Memory B cell (primary cell): ENCODE data around the gene CCDC15.
A peak's percentile ranks its signal among the peaks of the same experiment; 100 is the strongest.

Experiments used
- ATAC-seq: fragments of 150-1000 bp; cut with Tn5 transposase; 2 replicates; pipeline ENCODE4 v1.10.0; 2021; ENCODE audit warnings: low read depth, mild to moderate bottlenecking, moderate library complexity
- DNase-seq, 2 donors: peaks; one replicate each; pipeline ENCODE4 v3.0.0; 2022; ENCODE audit warnings: low spot score in 2 of 2
- H3K27ac Mint-ChIP-seq: one replicate; pipeline ENCODE4 v1.8.0; 2022; ENCODE audit warnings: mild to moderate bottlenecking, moderate library complexity, mixed read lengths
- H3K27me3 Mint-ChIP-seq: one replicate; pipeline ENCODE4 v1.8.0; 2022; ENCODE audit warnings: mixed read lengths
- H3K36me3 Mint-ChIP-seq: one replicate; pipeline ENCODE4 v1.8.0; 2022; ENCODE audit warnings: mild to moderate bottlenecking, mixed read lengths
- H3K4me1 Mint-ChIP-seq: one replicate; pipeline ENCODE4 v1.8.0; 2022; ENCODE audit warnings: mixed read lengths
- H3K4me3 Mint-ChIP-seq: one replicate; pipeline ENCODE4 v1.8.0; 2022; ENCODE audit warnings: mild to moderate bottlenecking, moderate library complexity, mixed read lengths
- H3K9me3 Mint-ChIP-seq: one replicate; pipeline ENCODE4 v1.8.0; 2022; ENCODE audit warnings: mixed read lengths

Gene CCDC15

GRCh38 chr11:125056931-125057692 lies 103.1 kb downstream of the CCDC15 start:
- H3K4me3 Mint-ChIP-seq: no peak overlapping the region
- H3K27ac Mint-ChIP-seq: no peak overlapping the region
- ATAC-seq (no peak), DNase-seq (no peak)
- no peaks in the 10 kb centered on the region for H3K4me1 Mint-ChIP-seq
- H3K9me3 Mint-ChIP-seq: no peaks in the 10 kb centered on the region
- no peaks in the 10 kb centered on the region for H3K36me3 Mint-ChIP-seq
- no peaks in the 10 kb centered on the region for H3K27me3 Mint-ChIP-seq

- H3K36me3 Mint-ChIP-seq: no peaks in the 10 kb centered on the region
- H3K4me1 Mint-ChIP-seq: no peaks in the 10 kb centered on the region
- H3K4me3 Mint-ChIP-seq: no peak overlapping the region
- H3K27ac Mint-ChIP-seq: no peak overlapping the region
- no peaks in the 10 kb centered on the region for H3K9me3 Mint-ChIP-seq
- DNase-seq (no peak), ATAC-seq (no peak)
- H3K27me3 Mint-ChIP-seq: no peaks in the 10 kb centered on the region
These were observed 103.7 kb downstream of the CCDC15 start for GRCh38 chr11:125057693-125058016.

GRCh38 chr11:125061281-125061680 lies 107.3 kb downstream of the CCDC15 start:
- ATAC-seq: no peak
- H3K9me3 Mint-ChIP-seq: no peaks in the 10 kb centered on the region
- H3K4me3 Mint-ChIP-seq: no peak overlapping the region
- no peak overlapping the region for H3K27ac Mint-ChIP-seq
- DNase-seq: no peak
- no peaks in the 10 kb centered on the region for H3K36me3 Mint-ChIP-seq
- no peaks in the 10 kb centered on the region for H3K27me3 Mint-ChIP-seq
- peaks cover 5% of the 10 kb centered on the region for H3K4me1 Mint-ChIP-seq

GRCh38 chr11:125062218-125062930 lies 108.4 kb downstream of the CCDC15 start:
- H3K27ac Mint-ChIP-seq: peak overlapping the region; percentile 94
- no peaks in the 10 kb centered on the region for H3K27me3 Mint-ChIP-seq
- DNase-seq: no peak
- H3K4me1 Mint-ChIP-seq: peaks cover 5% of the 10 kb centered on the region
- no peak for ATAC-seq
- H3K36me3 Mint-ChIP-seq: no peaks in the 10 kb centered on the region
- H3K9me3 Mint-ChIP-seq: no peaks in the 10 kb centered on the region
- peak overlapping the region; percentile 92 for H3K4me3 Mint-ChIP-seq

- Mint-ChIP-seq H3K27me3 (no peaks in the 10 kb centered on the region), H3K9me3 (no peaks in the 10 kb centered on the region), H3K4me1 (peaks cover 6% of the 10 kb centered on the region), H3K36me3 (no peaks in the 10 kb centered on the region), H3K27ac (peak within 1 kb of the TSS; percentile 94), H3K4me3 (peak within 1 kb of the TSS; percentile 92)
- ATAC-seq: peak; percentile 96
- peak; percentile 70 to 71 for DNase-seq
These were observed 109.0 kb downstream of the CCDC15 start, which contains the start of gene SLC37A2 for GRCh38 chr11:125062931-125063428. SLC37A2 (plus strand) TSS chr11:125063305; CDS start chr11:125063368, 63 bp downstream.

- Mint-ChIP-seq H3K27me3 (no peaks in the 10 kb centered on the region), H3K36me3 (no peaks in the 10 kb centered on the region), H3K4me1 (peaks cover 11% of the 10 kb centered on the region), H3K4me3 (peak overlapping the region; percentile 92), H3K27ac (peak overlapping the region; percentile 94), H3K9me3 (no peaks in the 10 kb centered on the region)
- ATAC-seq (peak; percentile 12), DNase-seq (peak in 1 of 2 donors; percentile 17)
These were observed 109.5 kb downstream of the CCDC15 start for GRCh38 chr11:125063429-125064043.

GRCh38 chr11:125064070-125064469 lies 110.1 kb downstream of the CCDC15 start:
- no peaks in the 10 kb centered on the region for H3K9me3 Mint-ChIP-seq
- H3K4me1 Mint-ChIP-seq: peaks cover 12% of the 10 kb centered on the region
- no peak for DNase-seq
- no peaks in the 10 kb centered on the region for H3K27me3 Mint-ChIP-seq
- no peak for ATAC-seq
- H3K36me3 Mint-ChIP-seq: no peaks in the 10 kb centered on the region
- peak overlapping the region; percentile 92 for H3K4me3 Mint-ChIP-seq
- H3K27ac Mint-ChIP-seq: peak overlapping the region; percentile 94

- no peaks in the 10 kb centered on the region for H3K9me3 Mint-ChIP-seq
- peaks cover 50% of the 10 kb centered on the region for H3K4me1 Mint-ChIP-seq
- H3K36me3 Mint-ChIP-seq: no peaks in the 10 kb centered on the region
- no peak overlapping the region for H3K4me3 Mint-ChIP-seq
- no peaks in the 10 kb centered on the region for H3K27me3 Mint-ChIP-seq
- no peak for ATAC-seq
- no peak for DNase-seq
- peak overlapping the region; percentile 67 for H3K27ac Mint-ChIP-seq
These were observed 114.4 kb downstream of the CCDC15 start for GRCh38 chr11:125068368-125068767.

GRCh38 chr11:125069008-125069407 lies 115.0 kb downstream of the CCDC15 start:
- H3K27me3 Mint-ChIP-seq: no peaks in the 10 kb centered on the region
- no peak overlapping the region for H3K4me3 Mint-ChIP-seq
- no peak for DNase-seq
- ATAC-seq: no peak
- peak overlapping the region; percentile 86 for H3K27ac Mint-ChIP-seq
- H3K36me3 Mint-ChIP-seq: no peaks in the 10 kb centered on the region
- H3K9me3 Mint-ChIP-seq: no peaks in the 10 kb centered on the region
- peaks cover 53% of the 10 kb centered on the region for H3K4me1 Mint-ChIP-seq

- no peak for ATAC-seq
- Mint-ChIP-seq H3K4me3 (no peak overlapping the region), H3K36me3 (no peaks in the 10 kb centered on the region), H3K4me1 (peaks cover 54% of the 10 kb centered on the region), H3K9me3 (no peaks in the 10 kb centered on the region), H3K27ac (peak overlapping the region; percentile 86), H3K27me3 (no peaks in the 10 kb centered on the region)
- no peak for DNase-seq
These were observed 115.8 kb downstream of the CCDC15 start for GRCh38 chr11:125069796-125070195.

GRCh38 chr11:125070699-125071254 lies 116.8 kb downstream of the CCDC15 start:
- Mint-ChIP-seq H3K4me3 (peak overlapping the region; percentile 60), H3K4me1 (peaks cover 54% of the 10 kb centered on the region), H3K27me3 (no peaks in the 10 kb centered on the region), H3K9me3 (no peaks in the 10 kb centered on the region), H3K27ac (peak overlapping the region; percentile 86), H3K36me3 (no peaks in the 10 kb centered on the region)
- DNase-seq: peak in 1 of 2 donors; percentile 36
- peak; percentile 56 for ATAC-seq

GRCh38 chr11:125071435-125071834 lies 117.4 kb downstream of the CCDC15 start:
- peak overlapping the region; percentile 86 for H3K27ac Mint-ChIP-seq
- no peaks in the 10 kb centered on the region for H3K9me3 Mint-ChIP-seq
- no peaks in the 10 kb centered on the region for H3K36me3 Mint-ChIP-seq
- H3K4me3 Mint-ChIP-seq: peak overlapping the region; percentile 60
- H3K27me3 Mint-ChIP-seq: no peaks in the 10 kb centered on the region
- H3K4me1 Mint-ChIP-seq: peaks cover 52% of the 10 kb centered on the region
- ATAC-seq (no peak), DNase-seq (no peak)

GRCh38 chr11:125071846-125072217 lies 117.8 kb downstream of the CCDC15 start:
- Mint-ChIP-seq H3K27me3 (no peaks in the 10 kb centered on the region), H3K27ac (peak overlapping the region; percentile 86), H3K9me3 (no peaks in the 10 kb centered on the region), H3K4me1 (peaks cover 52% of the 10 kb centered on the region), H3K36me3 (no peaks in the 10 kb centered on the region), H3K4me3 (peak overlapping the region; percentile 45)
- ATAC-seq: no peak
- no peak for DNase-seq
